SK-N-SH (cell line): ENCODE results near the gene ZFP92. TPM values are rescaled to one million over a fixed set of nuclear protein-coding genes. Genes with fewer than 3 reads are reported as not detected.
A peak's percentile ranks its signal among the peaks of the same experiment; 100 is the strongest.

ENCODE experiments used
- CTCF ChIA-PET: fragments of 300-600, 350-600 bp; formaldehyde crosslinking; extraction: SDS; loops from one replicate; lab custom pipeline; 2021; lab: Yijun Ruan, JAX
- POLR2A ChIA-PET: fragments of 350-600 bp; sonication (Branson Sonifier 250); formaldehyde crosslinking; extraction: SDS; loops from one replicate; lab custom pipeline; 2020; ENCODE audit warnings: antibody characterized with exemption, inconsistent platforms; lab: Yijun Ruan, JAX
- DNase-seq: peaks from one replicate; pipeline ENCODE4 v3.0.0; 2012
- H2AFZ ChIP-seq: fragments of 200-600 bp; sonication (generic); 2 replicates; pipeline ENCODE4 v1.8.1; 2016; ENCODE audit warnings: antibody characterized with exemption, mild to moderate bottlenecking, low read depth
- H3F3A ChIP-seq: fragments of 200-600 bp; sonication (generic); replicated peaks from 2 replicates; pipeline ENCODE3; 2016; ENCODE audit warnings: antibody characterized with exemption, mild to moderate bottlenecking; ENCODE audit not compliant: insufficient read depth
- H3K27ac ChIP-seq, 2 experiments: fragments of 200-500 bp in 1 of 2; fragments of 200-600 bp in 1 of 2; sonication (Bioruptor generic) in 1 of 2; sonication (generic), shearing (Covaris generic) in 1 of 2; 2 replicates each; pipeline versions ENCODE4 v1.5.1 to v1.6.1; 2014 to 2016; ENCODE audit warnings: low read depth in 2 of 2, inconsistent platforms in 1 of 2, low read length in 1 of 2, mild to moderate bottlenecking in 1 of 2, mixed read lengths in 1 of 2
- H3K27me3 ChIP-seq: fragments of 200-600 bp; sonication (generic), shearing (Covaris generic); 2 replicates; pipeline ENCODE4 v1.6.1; 2016; ENCODE audit warnings: mixed run types; ENCODE audit not compliant: insufficient read depth
- H3K36me3 ChIP-seq, 2 experiments: fragments of 200-500 bp in 1 of 2; fragments of 200-600 bp in 1 of 2; sonication (Bioruptor generic) in 1 of 2; sonication (generic) in 1 of 2; replicated peaks in 1 of 2; 2 replicates each; pipeline versions ENCODE3 to v1.5.1; 2014 to 2016; ENCODE audit warnings: low read length in 1 of 2, mild to moderate bottlenecking in 1 of 2; ENCODE audit not compliant: insufficient read depth in 2 of 2, control insufficient read depth in 1 of 2
- H3K4me1 ChIP-seq, 2 experiments: fragments of 200-500 bp in 1 of 2; fragments of 200-600 bp in 1 of 2; sonication (Bioruptor generic) in 1 of 2; sonication (generic), shearing (Covaris generic) in 1 of 2; 2 replicates each; pipeline versions ENCODE4 v1.5.1 to v1.6.1; 2014 to 2016; ENCODE audit warnings: low read depth in 1 of 2, low read length in 1 of 2, mixed run types in 1 of 2; ENCODE audit not compliant: insufficient read depth in 2 of 2, control insufficient read depth in 1 of 2
- H3K4me2 ChIP-seq: fragments of 200-600 bp; sonication (generic), shearing (Covaris generic); 2 replicates; pipeline ENCODE4 v1.6.1; 2017; ENCODE audit warnings: mixed run types
- H3K4me3 ChIP-seq, 2 experiments: fragments of 200-500 bp in 1 of 2; fragments of 200-600 bp in 1 of 2; sonication (Bioruptor generic) in 1 of 2; sonication (generic), shearing (Covaris generic) in 1 of 2; 2 replicates each; pipeline versions ENCODE4 v1.5.1 to v1.8.1; 2014 to 2016; ENCODE audit warnings: low read depth in 2 of 2, inconsistent platforms in 1 of 2, low read length in 1 of 2, mild to moderate bottlenecking in 1 of 2, mixed read lengths in 1 of 2, moderate library complexity in 1 of 2
- H3K79me2 ChIP-seq: fragments of 200-600 bp; sonication (generic); 2 replicates; pipeline ENCODE4 v1.8.1; 2017; ENCODE audit warnings: mild to moderate bottlenecking; ENCODE audit not compliant: insufficient read depth
- H3K9ac ChIP-seq: fragments of 200-600 bp; sonication (generic); 2 replicates; pipeline ENCODE4 v1.6.1; 2017; ENCODE audit warnings: mixed run types
- H3K9me2 ChIP-seq: fragments of 200-600 bp; sonication (generic); 2 replicates; pipeline ENCODE4 v1.6.1; 2017; ENCODE audit warnings: mixed run types
- H3K9me3 ChIP-seq: fragments of 200-600 bp; sonication (generic); 2 replicates; pipeline ENCODE4 v1.6.1; 2017; ENCODE audit warnings: mixed run types, mild to moderate bottlenecking, moderate library complexity
- H4K20me1 ChIP-seq: fragments of 200-600 bp; sonication (generic); 2 replicates; pipeline ENCODE4 v1.6.1; 2017; ENCODE audit warnings: mild to moderate bottlenecking, mixed run types; ENCODE audit not compliant: insufficient read depth
- CHD2 ChIP-seq: fragments of 150-350 bp; IDR thresholded peaks from 2 replicates; pipeline ENCODE4 v1.6.1; 2018; ENCODE audit warnings: low read length; ENCODE audit not compliant: partially characterized antibody
- CTCF ChIP-seq: fragments of 200-600 bp; sonication (generic); IDR thresholded peaks from 2 replicates; pipeline ENCODE4 v1.6.1; 2017; ENCODE audit warnings: antibody characterized with exemption, mild to moderate bottlenecking, moderate library complexity
- EP300 ChIP-seq, 2 experiments: IDR thresholded peaks; 2 replicates each; pipeline versions ENCODE4 v1.4.0 to v1.6.1; 2012; ENCODE audit warnings: borderline replicate concordance in 1 of 2, low read depth in 1 of 2, low read length in 1 of 2
- FOXM1 ChIP-seq: IDR thresholded peaks from 2 replicates; pipeline ENCODE4 v1.4.0; 2012; ENCODE audit warnings: low read depth, mild to moderate bottlenecking
- GABPA ChIP-seq: IDR thresholded peaks from 2 replicates; pipeline ENCODE4 v1.4.0; 2012; ENCODE audit warnings: low read depth, mild to moderate bottlenecking
- GATA2 ChIP-seq: sonication (generic); formaldehyde crosslinking; IDR thresholded peaks from 2 replicates; pipeline ENCODE4 v1.5.0; 2020; ENCODE audit warnings: mild to moderate bottlenecking, missing genetic modification reagents
- MEF2A ChIP-seq: IDR thresholded peaks from 2 replicates; pipeline ENCODE4 v1.4.0; 2012; ENCODE audit warnings: low read depth, borderline replicate concordance
- MXI1 ChIP-seq: IDR thresholded peaks from 2 replicates; pipeline ENCODE4 v1.6.1; 2012; ENCODE audit warnings: mild to moderate bottlenecking, low read depth, low read length, improper control_type of control experiment
- PBX3 ChIP-seq: IDR thresholded peaks from 2 replicates; pipeline ENCODE4; 2012
- POLR2AphosphoS5 ChIP-seq: IDR thresholded peaks from 2 replicates; pipeline ENCODE4 v1.6.1; 2012; ENCODE audit warnings: low read depth, low read length
- RAD21 ChIP-seq: IDR thresholded peaks from 2 replicates; pipeline ENCODE4 v1.6.1; 2012; ENCODE audit warnings: mild to moderate bottlenecking, low read length
- RFX5 ChIP-seq: IDR thresholded peaks from 2 replicates; pipeline ENCODE4 v1.6.1; 2012; ENCODE audit warnings: mild to moderate bottlenecking, improper control_type of control experiment, low read length
- SIN3A ChIP-seq: IDR thresholded peaks from 2 replicates; pipeline ENCODE4 v1.6.1; 2012; ENCODE audit warnings: low read depth, mild to moderate bottlenecking, low read length, moderate library complexity, borderline replicate concordance
- SMC3 ChIP-seq: IDR thresholded peaks from 2 replicates; pipeline ENCODE4 v1.6.1; 2012; ENCODE audit warnings: low read depth, low read length, improper control_type of control experiment
- TCF12 ChIP-seq: IDR thresholded peaks from 2 replicates; pipeline ENCODE4 v1.4.0; 2012
- USF1 ChIP-seq: IDR thresholded peaks from 2 replicates; pipeline ENCODE4 v1.4.0; 2012; ENCODE audit warnings: low read depth, borderline replicate concordance
- USF2 ChIP-seq: fragments of 150-350 bp; IDR thresholded peaks from 2 replicates; pipeline ENCODE4 v1.6.1; 2017; ENCODE audit warnings: antibody characterized with exemption, low read length, low read depth, borderline replicate concordance
- YY1 ChIP-seq: IDR thresholded peaks from 2 replicates; pipeline ENCODE4 v1.4.0; 2012; ENCODE audit warnings: low read depth, mild to moderate bottlenecking
- ZBTB33 ChIP-seq: IDR thresholded peaks from 2 replicates; pipeline ENCODE4 v1.4.0; 2012; ENCODE audit warnings: low read depth, borderline replicate concordance
- WGBS: methylation state at CpG from one replicate; pipeline ENCODE4 v1.1.6; 2017; ENCODE audit warnings: low lambda C conversion rate; 5-methylcytosine and 5-hydroxymethylcytosine counted together
- polyA plus RNA-seq, 3 experiments: library from polyadenylated mRNA; depleted of rRNA; stranded (reverse); fragments of >200 nt; gene quantifications; 2 replicates each; pipeline ENCODE4 v1.2.3, GENCODE V29; 2012

ZFP92 gene
- polyA plus RNA-seq, 1 of the 3 experiments (the other 2 are of a cell fraction), result 0.28 TPM

- H3K9me2 ChIP-seq, result no peaks in the 10 kb centered on the region
- H3K36me3 ChIP-seq, result no peaks in the 10 kb centered on the region
- peaks cover 38% of the 10 kb centered on the region; the same call in 1 of the 2 replicates for H3K27me3 ChIP-seq
- H3F3A ChIP-seq, result no peaks in the 10 kb centered on the region
- 15% methylated on average over 3 of the region's 3 CpGs for WGBS
- no peaks in the 10 kb centered on the region for H4K20me1 ChIP-seq
- DNase-seq, result no peak
- H3K4me1 ChIP-seq, result no peaks in the 10 kb centered on the region
- ChIA-PET POLR2A (no interaction called here), CTCF (no interaction called here)
- TF ChIP-seq USF2 (no peak), CHD2 (no peak), POLR2AphosphoS5 (no peak), EP300 (IDR thresholded peaks at IDR 0.05; ENCODE audit: borderline replicate concordance in 1 of 2, low read depth in 1 of 2, low read length in 1 of 2) (no peak), MEF2A (no peak), SIN3A (no peak), GATA2 (CRISPR knock-in tag) (no peak), TCF12 (no peak), FOXM1 (no peak), GABPA (no peak), PBX3 (no peak), MXI1 (no peak), YY1 (no peak), ZBTB33 (no peak)
- H3K4me3 ChIP-seq, result no peak overlapping the region
- H3K9ac ChIP-seq, result no peak overlapping the region
- H3K9me3 ChIP-seq, result no peaks in the 10 kb centered on the region
- H3K4me2 ChIP-seq, result no peak overlapping the region
- no peak overlapping the region for H3K27ac ChIP-seq
- H3K79me2 ChIP-seq, result no peaks in the 10 kb centered on the region
- H2AFZ ChIP-seq, result no peak overlapping the region
Measured at GRCh38 chrX:153435845-153436244, 24.6 kb downstream of the ZFP92 start.

GRCh38 chrX:153438532-153438931 lies 27.3 kb downstream of the ZFP92 start:
- TF ChIP-seq USF2, result no peak
- peak; percentile 31; the same call in 1 of the 2 replicates for TF ChIP-seq CTCF
- no peak for TF ChIP-seq RFX5
- no peak for TF ChIP-seq ZBTB33
- TF ChIP-seq USF1, result no peak
- peak; percentile 59 for TF ChIP-seq RAD21
- peak; percentile 45 for TF ChIP-seq SMC3
- Histone ChIP-seq H3F3A (no peaks in the 10 kb centered on the region), H2AFZ (no peak overlapping the region), H3K4me3 (no peak overlapping the region), H3K27ac (no peak overlapping the region), H3K79me2 (no peaks in the 10 kb centered on the region), H3K27me3 (peaks cover 46% of the 10 kb centered on the region), H3K9me3 (no peaks in the 10 kb centered on the region), H3K9ac (no peak overlapping the region), H3K4me1 (no peaks in the 10 kb centered on the region), H3K4me2 (no peak overlapping the region), H4K20me1 (no peaks in the 10 kb centered on the region), H3K36me3 (no peaks in the 10 kb centered on the region), H3K9me2 (no peaks in the 10 kb centered on the region)
- DNase-seq, result no peak
- WGBS, result 17% methylated on average over 7 of the region's 8 CpGs
- POLR2A ChIA-PET, result no interaction called here
- CTCF ChIA-PET, result interaction anchor here (0.7 to 2.9 kb wide), 16 partner anchors 10 to 497 kb away, joined by 3 to 24 read pairs (median 3); partner anchors contain the start of gene PNMA6E
